WTC11 (cell line): ENCODE results near the gene XRCC5. TPM values are rescaled to one million over a fixed set of nuclear protein-coding genes. Genes with fewer than 3 reads are reported as not detected.

Experiments
- AFF4 ChIP-seq: sonication (generic); formaldehyde crosslinking; IDR thresholded peaks from 2 replicates; pipeline ENCODE4 v1.8.1; 2023; ENCODE audit warnings: mild to moderate bottlenecking, missing genetic modification reagents, borderline replicate concordance
- ARID4B ChIP-seq: sonication (generic); formaldehyde crosslinking; IDR thresholded peaks from 2 replicates; pipeline ENCODE4 v1.8.0; 2023; ENCODE audit warnings: missing genetic modification reagents, mild to moderate bottlenecking, borderline replicate concordance
- E2F5 ChIP-seq: sonication (generic); formaldehyde crosslinking; IDR thresholded peaks from 2 replicates; pipeline ENCODE4 v1.8.1; 2022; ENCODE audit warnings: mild to moderate bottlenecking, moderate library complexity, missing genetic modification reagents
- FOXP1 ChIP-seq: sonication (generic); formaldehyde crosslinking; IDR thresholded peaks from 2 replicates; pipeline ENCODE4 v1.8.0; 2022; ENCODE audit warnings: missing genetic modification reagents, mild to moderate bottlenecking, moderate library complexity, borderline replicate concordance
- HMGA2 ChIP-seq: fragments of 250-450 bp; sonication (Bioruptor Pico); IDR thresholded peaks from 2 replicates; pipeline ENCODE4 v1.4.0; 2021; ENCODE audit warnings: mild to moderate bottlenecking, moderate library complexity
- HMGXB4 ChIP-seq: sonication (generic); formaldehyde crosslinking; IDR thresholded peaks from 2 replicates; pipeline ENCODE4 v1.8.1; 2023; ENCODE audit warnings: mild to moderate bottlenecking, moderate library complexity, missing genetic modification reagents
- MXD4 ChIP-seq: fragments of 250-450 bp; sonication (Bioruptor Pico); IDR thresholded peaks from 2 replicates; pipeline ENCODE4 v1.8.0; 2021; ENCODE audit warnings: mild to moderate bottlenecking, moderate library complexity, borderline replicate concordance
- NFATC4 ChIP-seq: fragments of 250-450 bp; sonication (Bioruptor Pico); IDR thresholded peaks from 2 replicates; pipeline ENCODE4 v1.9.0; 2021; ENCODE audit warnings: mild to moderate bottlenecking
- NFYB ChIP-seq: sonication (generic); formaldehyde crosslinking; conservative IDR thresholded peaks from 2 replicates; pipeline ENCODE4 v1.8.0; 2022; ENCODE audit warnings: low read depth, missing genetic modification reagents
- NR1H2 ChIP-seq: sonication (generic); formaldehyde crosslinking; IDR thresholded peaks from 2 replicates; pipeline ENCODE4 v1.9.0; 2021; ENCODE audit warnings: mild to moderate bottlenecking, moderate library complexity, missing genetic modification reagents
- PRRX2 ChIP-seq: fragments of 250-450 bp; sonication (Bioruptor Pico); IDR thresholded peaks from 2 replicates; pipeline ENCODE4 v1.8.0; 2021; ENCODE audit warnings: mild to moderate bottlenecking
- STAT6 ChIP-seq: sonication (generic); formaldehyde crosslinking; conservative IDR thresholded peaks from 2 replicates; pipeline ENCODE4 v1.8.1; 2023; ENCODE audit warnings: mild to moderate bottlenecking, low read depth, missing genetic modification reagents, moderate library complexity
- USF1 ChIP-seq: sonication (generic); formaldehyde crosslinking; IDR thresholded peaks from 2 replicates; pipeline ENCODE4 v1.8.0; 2022; ENCODE audit warnings: mild to moderate bottlenecking, missing genetic modification reagents
- ZMAT4 ChIP-seq: fragments of 250-450 bp; sonication (Bioruptor Pico); IDR thresholded peaks from 2 replicates; pipeline ENCODE4 v1.9.0; 2021; ENCODE audit warnings: mild to moderate bottlenecking
- ZNF263 ChIP-seq: sonication (generic); formaldehyde crosslinking; IDR thresholded peaks from 2 replicates; pipeline ENCODE4 v1.8.1; 2022; ENCODE audit warnings: low read depth, mild to moderate bottlenecking, moderate library complexity, missing genetic modification reagents
- ZNF281 ChIP-seq: sonication (generic); formaldehyde crosslinking; IDR thresholded peaks from 2 replicates; pipeline ENCODE4 v1.8.0; 2023; ENCODE audit warnings: mild to moderate bottlenecking, missing genetic modification reagents
- ZNF671 ChIP-seq: fragments of 250-450 bp; sonication (Bioruptor Pico); IDR thresholded peaks from 2 replicates; pipeline ENCODE4 v1.8.0; 2021; ENCODE audit warnings: mild to moderate bottlenecking
- total RNA-seq: library from RNA; stranded (reverse); gene quantifications from 3 replicates; pipeline ENCODE4 v1.2.3, GENCODE V29; 2021

Gene XRCC5
- total RNA-seq, 1 experiment from 2014 or later, result 522 TPM

- TF ChIP-seq AFF4 (CRISPR knock-in tag) (0 out of 2 replicates have a peak, but pooled peaks have one; percentile 8), E2F5 (peak; percentile 56; the same call in 1 of the 2 replicates), ZNF281 (CRISPR knock-in tag) (no peak), ARID4B (no peak), PRRX2 (CRISPR knock-in tag) (0 out of 2 replicates have a peak, but pooled peaks have one; percentile 88), ZNF671 (no peak; the same call in 1 of the 2 replicates), STAT6 (CRISPR knock-in tag) (no peak), HMGXB4 (CRISPR knock-in tag) (0 out of 2 replicates have a peak, but pooled peaks have one; percentile 45), FOXP1 (CRISPR knock-in tag) (no peak), NR1H2 (CRISPR knock-in tag) (no peak), USF1 (no peak), NFATC4 (CRISPR knock-in tag) (peak; percentile 88), MXD4 (CRISPR knock-in tag) (no peak), ZMAT4 (0 out of 2 replicates have a peak, but pooled peaks have one; percentile 9), NFYB (CRISPR knock-in tag) (no peak), HMGA2 (CRISPR knock-in tag) (no peak; the same call in 1 of the 2 replicates), ZNF263 (CRISPR knock-in tag) (no peak)
These were observed 5.8 kb downstream of the XRCC5 start (continued) for GRCh38 chr2:216114714-216115531.
